ENCODE measurements around the gene DDX4. TPM values are rescaled to one million over a fixed set of nuclear protein-coding genes. Genes with fewer than 3 reads are reported as not detected.
A peak's percentile ranks its signal among the peaks of the same experiment; 100 is the strongest.

Gene DDX4
- total RNA-seq, 1 donor from 2014 or later: not detected

DNA sequence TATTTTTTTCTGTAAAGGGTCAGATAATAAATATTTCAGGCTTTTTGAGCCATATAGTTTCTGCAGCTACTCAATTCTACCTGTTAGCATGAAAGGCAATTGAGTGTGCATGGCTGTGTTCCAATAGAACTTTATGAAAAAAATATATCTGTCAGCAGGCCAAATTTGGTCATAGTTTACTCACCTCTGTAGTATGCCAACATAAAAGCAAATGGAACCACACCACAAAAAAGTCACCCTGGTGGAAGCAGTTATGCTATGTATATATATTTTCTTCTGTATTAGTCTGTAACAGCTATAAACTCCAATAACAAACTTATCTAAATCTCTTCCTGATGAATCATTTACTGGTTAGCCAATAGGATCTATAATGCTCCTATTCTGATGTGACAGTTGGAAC is 29.1 kb upstream of the DDX4 start:
- Mint-ChIP-seq H3K9me3 (ENCODE audit: unreplicated experiment) (no peaks in the 10 kb centered on the region), H3K4me1 (ENCODE audit: unreplicated experiment) (peaks cover 12% of the 10 kb centered on the region), H3K36me3 (ENCODE audit: low read depth, unreplicated experiment) (peaks cover 10% of the 10 kb centered on the region), H3K4me3 (ENCODE audit: unreplicated experiment) (no peak overlapping the region), H3K27ac (ENCODE audit: unreplicated experiment) (no peak overlapping the region), H3K27me3 (ENCODE audit: unreplicated experiment) (peaks cover 7% of the 10 kb centered on the region)
- TF ChIP-seq, protein P1, sequence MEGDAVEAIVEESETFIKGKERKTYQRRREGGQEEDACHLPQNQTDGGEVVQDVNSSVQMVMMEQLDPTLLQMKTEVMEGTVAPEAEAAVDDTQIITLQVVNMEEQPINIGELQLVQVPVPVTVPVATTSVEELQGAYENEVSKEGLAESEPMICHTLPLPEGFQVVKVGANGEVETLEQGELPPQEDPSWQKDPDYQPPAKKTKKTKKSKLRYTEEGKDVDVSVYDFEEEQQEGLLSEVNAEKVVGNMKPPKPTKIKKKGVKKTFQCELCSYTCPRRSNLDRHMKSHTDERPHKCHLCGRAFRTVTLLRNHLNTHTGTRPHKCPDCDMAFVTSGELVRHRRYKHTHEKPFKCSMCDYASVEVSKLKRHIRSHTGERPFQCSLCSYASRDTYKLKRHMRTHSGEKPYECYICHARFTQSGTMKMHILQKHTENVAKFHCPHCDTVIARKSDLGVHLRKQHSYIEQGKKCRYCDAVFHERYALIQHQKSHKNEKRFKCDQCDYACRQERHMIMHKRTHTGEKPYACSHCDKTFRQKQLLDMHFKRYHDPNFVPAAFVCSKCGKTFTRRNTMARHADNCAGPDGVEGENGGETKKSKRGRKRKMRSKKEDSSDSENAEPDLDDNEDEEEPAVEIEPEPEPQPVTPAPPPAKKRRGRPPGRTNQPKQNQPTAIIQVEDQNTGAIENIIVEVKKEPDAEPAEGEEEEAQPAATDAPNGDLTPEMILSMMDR (IDR thresholded peaks at IDR 0.05; ENCODE audit: unreplicated experiment): no peak
- no peak for DNase-seq (ENCODE audit: low spot score)

DNA sequence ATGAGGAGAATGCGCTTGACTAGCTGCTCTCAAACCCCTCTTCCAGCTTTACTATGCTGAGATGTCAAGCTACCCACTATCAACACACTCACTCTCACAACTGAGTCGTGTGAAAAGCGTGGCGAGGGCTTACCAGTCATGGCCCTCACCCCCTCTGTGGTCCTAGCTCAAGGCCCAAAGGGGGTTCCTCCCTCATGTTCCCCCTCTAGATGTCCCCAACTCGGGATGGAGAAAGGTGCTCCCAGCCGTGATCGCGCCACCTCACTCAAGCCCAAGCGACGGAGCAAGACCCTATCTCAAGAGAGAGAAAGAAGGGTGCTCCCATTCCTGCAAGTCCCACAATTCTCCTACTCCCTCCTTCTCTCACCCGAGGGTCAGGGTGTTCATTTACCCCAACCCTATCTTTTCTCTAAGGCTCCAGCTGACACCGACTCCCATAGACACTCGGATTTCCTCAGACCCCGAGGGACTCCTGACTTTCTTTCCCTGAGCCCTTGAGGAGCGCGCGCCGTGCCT is 26.3 kb upstream of the DDX4 start:
- H3K27me3 Mint-ChIP-seq (ENCODE audit: unreplicated experiment): peaks cover 7% of the 10 kb centered on the region
- peak overlapping the region; percentile 98 for H3K4me3 Mint-ChIP-seq (ENCODE audit: unreplicated experiment)
- H3K36me3 Mint-ChIP-seq (ENCODE audit: low read depth, unreplicated experiment): peaks cover 10% of the 10 kb centered on the region
- peaks cover 12% of the 10 kb centered on the region for H3K4me1 Mint-ChIP-seq (ENCODE audit: unreplicated experiment)
- TF ChIP-seq, protein P1 (IDR thresholded peaks at IDR 0.05; ENCODE audit: unreplicated experiment): no peak
- no peaks in the 10 kb centered on the region for H3K9me3 Mint-ChIP-seq (ENCODE audit: unreplicated experiment)
- peak overlapping the region; percentile 95 for H3K27ac Mint-ChIP-seq (ENCODE audit: unreplicated experiment)
- DNase-seq (ENCODE audit: low spot score): peak; percentile 6

DNA sequence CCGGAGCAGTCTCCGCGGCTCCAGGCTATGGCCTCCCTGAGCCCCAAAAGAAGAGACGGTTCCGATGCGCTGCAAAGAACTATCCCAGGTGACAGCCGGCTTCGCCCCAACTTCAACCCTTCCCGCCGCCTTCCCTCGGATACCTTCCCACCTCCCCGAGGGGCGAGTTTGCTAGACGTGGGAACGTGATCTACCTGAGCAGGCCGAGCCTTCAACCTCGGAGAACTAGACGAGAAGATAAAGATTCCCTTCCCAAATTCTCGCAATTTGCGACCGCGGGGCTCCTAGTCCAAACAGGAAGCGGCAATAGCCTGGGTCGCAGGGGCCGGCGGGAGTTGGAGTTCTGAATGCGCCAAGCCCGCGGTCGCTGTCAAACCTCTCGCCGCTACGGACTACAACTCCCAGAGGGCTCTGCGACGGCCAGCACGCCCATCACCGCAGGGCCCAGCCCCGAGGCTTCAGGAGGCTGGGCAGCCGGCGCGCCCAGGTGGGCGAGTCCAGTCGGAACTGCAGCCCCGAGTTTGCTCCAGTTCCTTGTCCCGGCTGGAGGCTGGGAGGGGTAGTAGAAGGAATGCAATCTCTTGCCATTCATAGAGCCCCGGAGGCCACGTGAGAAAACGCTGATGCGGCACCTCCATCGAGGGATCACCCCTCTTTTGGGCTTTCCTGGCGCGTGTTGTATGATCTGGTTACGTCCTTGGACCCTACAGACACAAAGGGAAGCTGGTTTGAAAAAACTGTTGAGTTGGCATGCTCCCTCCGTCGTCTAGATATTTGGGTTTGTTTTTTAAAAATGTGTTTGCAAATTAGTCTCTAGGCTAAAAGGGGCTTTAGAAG is 25.6 kb upstream of the DDX4 start, which contains the start of gene SLC38A9:
Gene SLC38A9 (minus strand): TSS at position 302 of the 837 bp plus-strand sequence. CDS start 14,366 bp downstream, outside the sequence.
- Mint-ChIP-seq H3K27ac (ENCODE audit: unreplicated experiment) (peak within 1 kb of the TSS; percentile 95), H3K4me3 (ENCODE audit: unreplicated experiment) (peak within 1 kb of the TSS; percentile 98), H3K4me1 (ENCODE audit: unreplicated experiment) (peaks cover 12% of the 10 kb centered on the region), H3K36me3 (ENCODE audit: low read depth, unreplicated experiment) (peaks cover 10% of the 10 kb centered on the region), H3K27me3 (ENCODE audit: unreplicated experiment) (peaks cover 7% of the 10 kb centered on the region), H3K9me3 (ENCODE audit: unreplicated experiment) (no peaks in the 10 kb centered on the region)
- TF ChIP-seq, protein P1 (IDR thresholded peaks at IDR 0.05; ENCODE audit: unreplicated experiment): no peak
- DNase-seq (ENCODE audit: low spot score): peak; percentile 95

DNA sequence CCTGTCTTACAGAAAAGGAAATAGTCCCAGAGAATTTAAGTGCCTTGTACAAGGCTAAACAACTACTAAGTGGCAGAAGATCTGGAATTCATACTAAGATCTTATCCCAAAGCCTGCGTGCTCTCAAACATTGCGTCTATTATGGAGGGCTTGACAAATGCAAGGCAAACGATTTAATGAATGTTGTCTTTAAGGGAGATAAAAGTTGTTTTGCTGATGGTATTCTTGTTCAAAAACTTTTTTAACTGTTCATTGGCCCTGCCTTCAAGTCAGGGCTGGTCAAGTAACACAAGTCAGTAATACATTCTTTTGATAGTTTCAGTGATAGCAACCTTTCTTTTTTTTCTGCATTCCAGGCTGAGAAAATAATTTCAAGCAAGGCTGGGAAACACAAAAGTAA is 24.0 kb upstream of the DDX4 start:
- no peaks in the 10 kb centered on the region for H3K9me3 Mint-ChIP-seq (ENCODE audit: unreplicated experiment)
- H3K27ac Mint-ChIP-seq (ENCODE audit: unreplicated experiment): no peak overlapping the region
- TF ChIP-seq, protein P1 (IDR thresholded peaks at IDR 0.05; ENCODE audit: unreplicated experiment): no peak
- no peak overlapping the region for H3K4me3 Mint-ChIP-seq (ENCODE audit: unreplicated experiment)
- peaks cover 3% of the 10 kb centered on the region for H3K36me3 Mint-ChIP-seq (ENCODE audit: low read depth, unreplicated experiment)
- peaks cover 12% of the 10 kb centered on the region for H3K4me1 Mint-ChIP-seq (ENCODE audit: unreplicated experiment)
- peaks cover 7% of the 10 kb centered on the region for H3K27me3 Mint-ChIP-seq (ENCODE audit: unreplicated experiment)
- DNase-seq (ENCODE audit: low spot score): no peak

- H3K36me3 Mint-ChIP-seq (ENCODE audit: low read depth, unreplicated experiment): no peaks in the 10 kb centered on the region
- DNase-seq (ENCODE audit: low spot score): no peak
- TF ChIP-seq, protein P1 (IDR thresholded peaks at IDR 0.05; ENCODE audit: unreplicated experiment): no peak
- no peaks in the 10 kb centered on the region for H3K9me3 Mint-ChIP-seq (ENCODE audit: unreplicated experiment)
- peaks cover 12% of the 10 kb centered on the region for H3K4me1 Mint-ChIP-seq (ENCODE audit: unreplicated experiment)
- H3K4me3 Mint-ChIP-seq (ENCODE audit: unreplicated experiment): no peak overlapping the region
- no peak overlapping the region for H3K27ac Mint-ChIP-seq (ENCODE audit: unreplicated experiment)
- H3K27me3 Mint-ChIP-seq (ENCODE audit: unreplicated experiment): peaks cover 7% of the 10 kb centered on the region
These were observed 23.5 kb upstream of the DDX4 start for GRCh38 chr5:55714339-55714738.
